Measurements from ENCODE around the gene SNX8. TPM values are rescaled to one million over a fixed set of nuclear protein-coding genes. Genes with fewer than 3 reads are reported as not detected.

The SNX8 gene
- total RNA-seq, 1 donor from 2014 or later, result 15.6 TPM

DNA sequence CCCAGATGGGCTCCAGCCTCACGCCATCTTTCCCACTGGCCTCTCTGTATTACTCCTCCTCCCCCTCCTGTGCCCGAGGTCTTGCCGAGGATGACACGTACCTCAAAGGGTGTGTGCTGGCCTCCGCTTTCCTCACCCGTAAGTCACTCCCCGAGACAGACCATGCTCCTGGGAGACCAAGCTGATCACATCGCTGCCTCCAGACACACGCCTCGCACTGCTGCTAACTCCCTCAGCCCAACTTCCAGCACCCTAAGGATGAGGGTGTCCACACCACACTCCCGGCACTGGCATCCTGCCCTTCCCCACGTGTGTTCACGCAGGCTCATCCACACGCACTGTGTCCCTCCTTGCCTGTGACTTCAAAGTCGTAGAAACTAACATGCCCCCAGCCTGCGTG, 105.5 kb downstream of the SNX8 start:
- H3K36me3 Mint-ChIP-seq (ENCODE audit: insufficient read depth), result peaks cover 30% of the 10 kb centered on the region
- H3K4me1 Mint-ChIP-seq (ENCODE audit: low read depth), result no peaks in the 10 kb centered on the region
- no peaks in the 10 kb centered on the region for H3K27me3 Mint-ChIP-seq
- no peaks in the 10 kb centered on the region for H3K9me3 Mint-ChIP-seq (ENCODE audit: low read depth)
- no peak overlapping the region for H3K27ac Mint-ChIP-seq
- no peak overlapping the region for H3K4me3 Mint-ChIP-seq (ENCODE audit: low read depth)
- TF ChIP-seq, protein P1, sequence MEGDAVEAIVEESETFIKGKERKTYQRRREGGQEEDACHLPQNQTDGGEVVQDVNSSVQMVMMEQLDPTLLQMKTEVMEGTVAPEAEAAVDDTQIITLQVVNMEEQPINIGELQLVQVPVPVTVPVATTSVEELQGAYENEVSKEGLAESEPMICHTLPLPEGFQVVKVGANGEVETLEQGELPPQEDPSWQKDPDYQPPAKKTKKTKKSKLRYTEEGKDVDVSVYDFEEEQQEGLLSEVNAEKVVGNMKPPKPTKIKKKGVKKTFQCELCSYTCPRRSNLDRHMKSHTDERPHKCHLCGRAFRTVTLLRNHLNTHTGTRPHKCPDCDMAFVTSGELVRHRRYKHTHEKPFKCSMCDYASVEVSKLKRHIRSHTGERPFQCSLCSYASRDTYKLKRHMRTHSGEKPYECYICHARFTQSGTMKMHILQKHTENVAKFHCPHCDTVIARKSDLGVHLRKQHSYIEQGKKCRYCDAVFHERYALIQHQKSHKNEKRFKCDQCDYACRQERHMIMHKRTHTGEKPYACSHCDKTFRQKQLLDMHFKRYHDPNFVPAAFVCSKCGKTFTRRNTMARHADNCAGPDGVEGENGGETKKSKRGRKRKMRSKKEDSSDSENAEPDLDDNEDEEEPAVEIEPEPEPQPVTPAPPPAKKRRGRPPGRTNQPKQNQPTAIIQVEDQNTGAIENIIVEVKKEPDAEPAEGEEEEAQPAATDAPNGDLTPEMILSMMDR (IDR thresholded peaks at IDR 0.05; ENCODE audit: unreplicated experiment), result no peak
- no peak for DNase-seq (ENCODE audit: low spot score, unreplicated experiment)

DNA sequence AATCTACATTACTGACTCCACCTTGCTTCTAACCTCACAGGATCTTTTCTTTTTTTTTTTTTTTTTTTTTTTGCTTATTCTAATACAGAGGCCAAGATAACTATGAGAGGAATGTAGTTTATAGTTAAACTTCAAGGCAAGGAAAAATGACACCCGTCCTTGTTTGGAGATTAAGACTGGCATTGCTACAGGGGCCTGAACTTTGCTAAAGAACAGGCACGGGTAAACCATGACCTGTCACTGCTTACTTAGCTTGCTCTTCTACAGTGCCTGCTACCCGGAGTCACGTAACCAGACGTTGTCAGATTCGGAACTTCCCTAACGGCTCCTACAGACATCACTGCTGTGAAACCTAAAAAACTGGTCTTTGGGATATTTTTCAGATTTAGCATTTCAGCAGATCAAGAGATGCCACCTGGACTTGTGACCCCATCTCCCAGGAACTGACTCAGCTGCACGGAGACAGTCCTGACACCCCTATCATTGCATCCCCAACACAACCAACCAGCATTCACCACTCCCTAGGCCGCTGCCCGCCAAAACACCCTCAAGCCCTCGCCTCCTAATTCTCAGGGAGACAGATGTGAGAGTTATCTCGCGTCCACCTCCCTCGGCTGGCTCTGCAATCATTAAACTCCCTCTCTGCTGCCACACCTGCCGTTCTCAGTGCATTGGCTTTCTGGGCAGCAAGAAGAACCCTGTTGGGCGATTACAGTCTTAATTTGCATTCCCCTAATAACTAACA, 109.0 kb downstream of the SNX8 start:
- Mint-ChIP-seq H3K9me3 (ENCODE audit: low read depth) (no peaks in the 10 kb centered on the region), H3K36me3 (ENCODE audit: insufficient read depth) (peaks cover 20% of the 10 kb centered on the region), H3K4me1 (ENCODE audit: low read depth) (no peaks in the 10 kb centered on the region), H3K4me3 (ENCODE audit: low read depth) (no peak overlapping the region), H3K27me3 (no peaks in the 10 kb centered on the region), H3K27ac (no peak overlapping the region)
- TF ChIP-seq, protein P1 (IDR thresholded peaks at IDR 0.05; ENCODE audit: unreplicated experiment), result no peak
- no peak for DNase-seq (ENCODE audit: low spot score, unreplicated experiment)

DNA sequence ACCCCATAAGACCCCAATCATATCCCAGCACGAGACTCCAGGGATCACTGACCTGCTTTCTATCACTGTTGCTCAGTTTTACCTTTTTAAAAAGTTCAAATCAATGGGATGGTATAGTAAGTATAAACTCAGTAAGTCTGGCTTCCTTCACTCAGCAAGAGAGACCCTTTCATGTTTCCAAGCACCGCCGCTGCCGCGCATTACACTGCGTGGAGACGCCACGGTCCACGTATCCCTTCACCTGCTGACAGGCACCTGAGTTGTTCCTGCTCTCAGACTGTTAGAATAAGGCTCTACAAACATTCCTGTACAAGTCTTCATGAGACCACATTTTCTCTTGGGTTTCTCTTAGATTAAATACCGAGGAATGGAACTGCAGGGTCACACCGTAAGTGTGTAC, 109.8 kb downstream of the SNX8 start:
- no peak overlapping the region for H3K27ac Mint-ChIP-seq
- H3K36me3 Mint-ChIP-seq (ENCODE audit: insufficient read depth), result peaks cover 22% of the 10 kb centered on the region

DNA sequence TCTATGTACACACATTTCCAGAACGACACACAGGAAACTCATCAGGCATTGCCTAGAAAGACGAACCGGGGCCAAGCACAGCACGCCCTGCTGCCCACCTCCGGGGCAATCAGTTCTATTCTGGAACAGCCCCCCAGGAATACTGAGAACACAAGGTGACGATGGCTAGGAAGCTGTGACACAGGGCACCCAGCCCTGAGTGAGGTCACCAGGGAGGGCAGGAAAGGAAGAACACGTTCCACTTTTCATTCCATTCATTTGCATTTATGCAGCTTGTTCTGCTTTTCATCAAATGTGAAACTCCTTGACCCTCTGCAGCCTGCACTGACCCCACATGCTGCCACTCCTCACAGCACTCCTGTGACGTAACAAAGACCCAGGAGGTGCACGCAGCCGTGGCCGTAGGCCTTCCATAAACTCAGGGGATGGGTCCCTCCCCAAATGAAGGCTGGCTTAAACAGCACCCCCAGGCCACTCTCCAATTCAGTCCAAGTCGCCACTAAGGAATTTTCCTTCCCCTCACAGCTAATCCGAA, 110.4 kb downstream of the SNX8 start:
- no peaks in the 10 kb centered on the region for H3K27me3 Mint-ChIP-seq
- TF ChIP-seq, protein P1 (IDR thresholded peaks at IDR 0.05; ENCODE audit: unreplicated experiment), result no peak
- peaks cover 22% of the 10 kb centered on the region for H3K36me3 Mint-ChIP-seq (ENCODE audit: insufficient read depth)
- no peak overlapping the region for H3K27ac Mint-ChIP-seq
- H3K4me3 Mint-ChIP-seq (ENCODE audit: low read depth), result no peak overlapping the region
- H3K4me1 Mint-ChIP-seq (ENCODE audit: low read depth), result no peaks in the 10 kb centered on the region
- no peaks in the 10 kb centered on the region for H3K9me3 Mint-ChIP-seq (ENCODE audit: low read depth)
- no peak for DNase-seq (ENCODE audit: low spot score, unreplicated experiment)

More for the DNA sequence above, 109.8 kb downstream of the SNX8 start:
- H3K4me3 Mint-ChIP-seq (ENCODE audit: low read depth), result no peak overlapping the region
- no peaks in the 10 kb centered on the region for H3K4me1 Mint-ChIP-seq (ENCODE audit: low read depth)
- TF ChIP-seq, protein P1 (IDR thresholded peaks at IDR 0.05; ENCODE audit: unreplicated experiment), result no peak
- no peaks in the 10 kb centered on the region for H3K27me3 Mint-ChIP-seq
- no peak for DNase-seq (ENCODE audit: low spot score, unreplicated experiment)
- no peaks in the 10 kb centered on the region for H3K9me3 Mint-ChIP-seq (ENCODE audit: low read depth)

DNA sequence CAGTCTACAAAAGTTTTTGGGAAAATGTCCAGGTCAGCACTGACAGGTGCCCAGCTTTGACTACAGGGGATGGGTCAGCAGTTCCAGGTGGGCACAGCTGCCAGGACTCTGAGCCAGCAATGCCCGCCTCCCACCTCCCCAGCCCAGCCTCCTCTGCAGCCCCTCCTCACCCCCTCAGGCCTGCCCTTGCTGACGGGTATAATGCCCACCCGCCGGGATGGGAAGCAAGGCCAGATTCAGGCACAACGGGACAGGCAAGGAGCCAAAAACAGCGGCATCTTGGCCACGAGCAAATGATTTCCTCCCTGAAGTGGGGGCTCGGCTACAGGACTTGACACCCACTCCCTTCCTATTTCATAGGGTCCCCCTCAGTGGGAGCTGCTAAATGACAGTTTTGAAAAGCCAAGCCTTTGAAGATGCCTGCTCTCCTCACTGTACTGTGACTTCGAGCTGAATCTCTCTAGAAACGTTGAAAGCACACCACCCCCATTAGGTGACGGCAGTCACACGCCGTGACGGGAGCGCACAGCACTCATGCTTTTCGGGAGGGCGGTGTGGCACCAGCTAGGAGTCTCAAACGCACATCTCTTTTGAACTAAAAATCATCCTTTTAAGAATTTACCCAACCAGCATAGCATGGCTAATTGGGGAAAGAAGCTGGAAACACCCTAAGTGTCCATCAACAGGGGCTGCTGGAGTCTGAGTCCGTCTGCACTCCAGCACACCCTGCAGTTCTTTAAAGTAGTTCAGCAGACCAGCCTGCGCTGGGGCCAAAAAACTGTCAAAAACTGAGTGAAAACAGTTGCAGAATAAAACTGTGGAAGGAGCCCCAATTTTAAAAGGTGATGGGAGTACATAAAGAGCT, 111.1 kb downstream of the SNX8 start:
- Mint-ChIP-seq H3K36me3 (ENCODE audit: insufficient read depth) (peaks cover 21% of the 10 kb centered on the region), H3K4me1 (ENCODE audit: low read depth) (no peaks in the 10 kb centered on the region), H3K27me3 (no peaks in the 10 kb centered on the region), H3K27ac (no peak overlapping the region), H3K9me3 (ENCODE audit: low read depth) (no peaks in the 10 kb centered on the region), H3K4me3 (ENCODE audit: low read depth) (no peak overlapping the region)
- TF ChIP-seq, protein P1 (IDR thresholded peaks at IDR 0.05; ENCODE audit: unreplicated experiment), result no peak
- DNase-seq (ENCODE audit: low spot score, unreplicated experiment), result no peak
